ENCODE results near the gene ID2.

DNA sequence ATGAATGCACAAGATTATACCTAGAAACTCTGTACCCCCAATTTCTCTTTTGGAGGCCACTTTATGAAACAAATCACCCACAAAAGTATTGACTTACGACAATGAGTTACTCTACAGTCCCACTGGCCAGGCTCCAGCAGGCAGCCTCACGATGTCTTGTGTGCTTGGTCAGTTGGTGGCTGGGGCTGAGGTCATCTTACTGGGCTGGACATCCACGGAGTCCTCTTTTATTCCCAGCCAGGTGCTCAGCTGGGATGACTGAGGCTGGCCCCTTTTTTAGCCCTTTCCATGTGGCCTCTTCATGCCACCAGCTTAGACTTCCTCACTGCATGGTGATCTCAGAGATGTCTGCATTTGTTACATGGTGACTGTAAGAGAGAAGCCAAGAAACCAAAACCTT lies 8.9 kb upstream of the ID2 start:
- TF ChIP-seq EZH2 (IDR thresholded peaks at IDR 0.05; ENCODE audit: insufficient read depth, poor library complexity, severe bottlenecking) (no peak), EZH2phosphoT487 (IDR thresholded peaks at IDR 0.05; ENCODE audit: insufficient read depth, low read depth) (no peak)

Measured in GM23248 (cell line).